Measurements from ENCODE around the gene TTC23. TPM values are rescaled to one million over a fixed set of nuclear protein-coding genes. Genes with fewer than 3 reads are reported as not detected.
"Not testable (repeated sequence)": the region's sequence is repeated elsewhere in the genome, so short reads cannot be mapped to it uniquely, and the experiment has no call there.

Gene TTC23
- total RNA-seq, 1 experiment from 2014 or later, result 17.8 TPM

DNA sequence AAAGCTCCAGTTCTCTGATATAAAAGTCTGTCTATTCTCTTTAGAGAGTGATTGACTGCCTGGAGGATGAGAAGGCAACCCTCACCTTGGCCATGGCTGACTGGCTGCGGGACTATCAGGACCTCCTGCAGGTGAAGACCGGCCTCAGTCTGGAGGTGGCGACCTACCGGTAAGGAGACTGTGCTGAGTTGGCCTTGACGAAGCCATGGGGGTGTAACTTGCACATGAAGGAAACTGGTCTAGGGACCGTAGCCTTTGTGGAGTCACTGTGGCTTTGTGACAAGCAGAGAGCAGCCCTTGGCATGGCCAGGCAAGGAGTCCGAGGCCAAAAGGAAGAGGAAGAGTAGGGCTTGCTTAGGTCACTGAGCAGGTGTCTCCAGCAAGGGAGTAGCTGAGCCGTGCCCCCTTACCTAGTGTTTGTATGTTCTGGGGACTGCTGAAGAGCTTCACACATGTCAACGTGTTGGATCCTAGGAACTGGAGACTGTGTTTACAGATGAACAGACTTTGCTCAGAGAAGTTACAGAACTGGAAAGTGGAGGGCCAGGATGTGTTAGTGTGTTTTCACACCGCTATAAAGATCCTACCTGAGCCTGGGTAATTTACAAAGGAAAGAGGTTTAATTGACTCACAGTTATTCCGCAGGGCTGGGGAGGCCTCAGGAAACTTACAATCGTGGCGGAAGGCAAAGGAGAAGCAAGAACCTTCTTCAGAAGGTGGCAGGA, 135.7 kb downstream of the TTC23 start:
- ATAC-seq (peak; percentile 64), DNase-seq (ENCODE audit: low spot score) (no peak)
- ChIA-PET POLR2A (no interaction called here), CTCF (interaction anchor here (1.7 kb wide), 1 partner anchor 8 kb away, joined by 5 read pairs; the partner anchor contains the start of gene SYNM)
- no peak overlapping the region for H3K4me3 Mint-ChIP-seq
- H3K36me3 Mint-ChIP-seq, result no peaks in the 10 kb centered on the region
- TF ChIP-seq, protein P1, sequence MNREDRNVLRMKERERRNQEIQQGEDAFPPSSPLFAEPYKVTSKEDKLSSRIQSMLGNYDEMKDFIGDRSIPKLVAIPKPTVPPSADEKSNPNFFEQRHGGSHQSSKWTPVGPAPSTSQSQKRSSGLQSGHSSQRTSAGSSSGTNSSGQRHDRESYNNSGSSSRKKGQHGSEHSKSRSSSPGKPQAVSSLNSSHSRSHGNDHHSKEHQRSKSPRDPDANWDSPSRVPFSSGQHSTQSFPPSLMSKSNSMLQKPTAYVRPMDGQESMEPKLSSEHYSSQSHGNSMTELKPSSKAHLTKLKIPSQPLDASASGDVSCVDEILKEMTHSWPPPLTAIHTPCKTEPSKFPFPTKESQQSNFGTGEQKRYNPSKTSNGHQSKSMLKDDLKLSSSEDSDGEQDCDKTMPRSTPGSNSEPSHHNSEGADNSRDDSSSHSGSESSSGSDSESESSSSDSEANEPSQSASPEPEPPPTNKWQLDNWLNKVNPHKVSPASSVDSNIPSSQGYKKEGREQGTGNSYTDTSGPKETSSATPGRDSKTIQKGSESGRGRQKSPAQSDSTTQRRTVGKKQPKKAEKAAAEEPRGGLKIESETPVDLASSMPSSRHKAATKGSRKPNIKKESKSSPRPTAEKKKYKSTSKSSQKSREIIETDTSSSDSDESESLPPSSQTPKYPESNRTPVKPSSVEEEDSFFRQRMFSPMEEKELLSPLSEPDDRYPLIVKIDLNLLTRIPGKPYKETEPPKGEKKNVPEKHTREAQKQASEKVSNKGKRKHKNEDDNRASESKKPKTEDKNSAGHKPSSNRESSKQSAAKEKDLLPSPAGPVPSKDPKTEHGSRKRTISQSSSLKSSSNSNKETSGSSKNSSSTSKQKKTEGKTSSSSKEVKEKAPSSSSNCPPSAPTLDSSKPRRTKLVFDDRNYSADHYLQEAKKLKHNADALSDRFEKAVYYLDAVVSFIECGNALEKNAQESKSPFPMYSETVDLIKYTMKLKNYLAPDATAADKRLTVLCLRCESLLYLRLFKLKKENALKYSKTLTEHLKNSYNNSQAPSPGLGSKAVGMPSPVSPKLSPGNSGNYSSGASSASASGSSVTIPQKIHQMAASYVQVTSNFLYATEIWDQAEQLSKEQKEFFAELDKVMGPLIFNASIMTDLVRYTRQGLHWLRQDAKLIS (CRISPR knock-in tag; IDR thresholded peaks at IDR 0.05; ENCODE audit: borderline replicate concordance), result no peak
- TF ChIP-seq ZNF423 (CRISPR knock-in tag; IDR thresholded peaks at IDR 0.05) (no peak), ZNF317 (CRISPR knock-in tag; IDR thresholded peaks at IDR 0.05; ENCODE audit: borderline replicate concordance, low read depth) (no peak), SP1 (CRISPR knock-in tag; conservative IDR thresholded peaks at IDR 0.05) (no peak), ZNF671 (CRISPR knock-in tag; IDR thresholded peaks at IDR 0.05) (no peak), ZNF138 (CRISPR knock-in tag; conservative IDR thresholded peaks at IDR 0.05) (no peak), EMX1 (CRISPR knock-in tag; IDR thresholded peaks at IDR 0.05) (no peak), GABPB1 (CRISPR knock-in tag; IDR thresholded peaks at IDR 0.05) (no peak), TEAD4 (CRISPR knock-in tag; IDR thresholded peaks at IDR 0.05) (no peak), TP53 (CRISPR knock-in tag; IDR thresholded peaks at IDR 0.05) (no peak), NR1H2 (CRISPR knock-in tag; IDR thresholded peaks at IDR 0.05) (no peak), ELF4 (CRISPR knock-in tag; IDR thresholded peaks at IDR 0.05; ENCODE audit: low read depth) (no peak), HMGA2 (CRISPR knock-in tag; IDR thresholded peaks at IDR 0.05) (no peak)
- TF ChIP-seq, protein P2, sequence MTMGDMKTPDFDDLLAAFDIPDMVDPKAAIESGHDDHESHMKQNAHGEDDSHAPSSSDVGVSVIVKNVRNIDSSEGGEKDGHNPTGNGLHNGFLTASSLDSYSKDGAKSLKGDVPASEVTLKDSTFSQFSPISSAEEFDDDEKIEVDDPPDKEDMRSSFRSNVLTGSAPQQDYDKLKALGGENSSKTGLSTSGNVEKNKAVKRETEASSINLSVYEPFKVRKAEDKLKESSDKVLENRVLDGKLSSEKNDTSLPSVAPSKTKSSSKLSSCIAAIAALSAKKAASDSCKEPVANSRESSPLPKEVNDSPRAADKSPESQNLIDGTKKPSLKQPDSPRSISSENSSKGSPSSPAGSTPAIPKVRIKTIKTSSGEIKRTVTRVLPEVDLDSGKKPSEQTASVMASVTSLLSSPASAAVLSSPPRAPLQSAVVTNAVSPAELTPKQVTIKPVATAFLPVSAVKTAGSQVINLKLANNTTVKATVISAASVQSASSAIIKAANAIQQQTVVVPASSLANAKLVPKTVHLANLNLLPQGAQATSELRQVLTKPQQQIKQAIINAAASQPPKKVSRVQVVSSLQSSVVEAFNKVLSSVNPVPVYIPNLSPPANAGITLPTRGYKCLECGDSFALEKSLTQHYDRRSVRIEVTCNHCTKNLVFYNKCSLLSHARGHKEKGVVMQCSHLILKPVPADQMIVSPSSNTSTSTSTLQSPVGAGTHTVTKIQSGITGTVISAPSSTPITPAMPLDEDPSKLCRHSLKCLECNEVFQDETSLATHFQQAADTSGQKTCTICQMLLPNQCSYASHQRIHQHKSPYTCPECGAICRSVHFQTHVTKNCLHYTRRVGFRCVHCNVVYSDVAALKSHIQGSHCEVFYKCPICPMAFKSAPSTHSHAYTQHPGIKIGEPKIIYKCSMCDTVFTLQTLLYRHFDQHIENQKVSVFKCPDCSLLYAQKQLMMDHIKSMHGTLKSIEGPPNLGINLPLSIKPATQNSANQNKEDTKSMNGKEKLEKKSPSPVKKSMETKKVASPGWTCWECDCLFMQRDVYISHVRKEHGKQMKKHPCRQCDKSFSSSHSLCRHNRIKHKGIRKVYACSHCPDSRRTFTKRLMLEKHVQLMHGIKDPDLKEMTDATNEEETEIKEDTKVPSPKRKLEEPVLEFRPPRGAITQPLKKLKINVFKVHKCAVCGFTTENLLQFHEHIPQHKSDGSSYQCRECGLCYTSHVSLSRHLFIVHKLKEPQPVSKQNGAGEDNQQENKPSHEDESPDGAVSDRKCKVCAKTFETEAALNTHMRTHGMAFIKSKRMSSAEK (CRISPR knock-in tag; IDR thresholded peaks at IDR 0.05; ENCODE audit: borderline replicate concordance), result no peak
- TF ChIP-seq, protein P3, sequence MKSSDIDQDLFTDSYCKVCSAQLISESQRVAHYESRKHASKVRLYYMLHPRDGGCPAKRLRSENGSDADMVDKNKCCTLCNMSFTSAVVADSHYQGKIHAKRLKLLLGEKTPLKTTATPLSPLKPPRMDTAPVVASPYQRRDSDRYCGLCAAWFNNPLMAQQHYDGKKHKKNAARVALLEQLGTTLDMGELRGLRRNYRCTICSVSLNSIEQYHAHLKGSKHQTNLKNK (CRISPR knock-in tag; IDR thresholded peaks at IDR 0.05), result no peak
- TF ChIP-seq, protein P4, sequence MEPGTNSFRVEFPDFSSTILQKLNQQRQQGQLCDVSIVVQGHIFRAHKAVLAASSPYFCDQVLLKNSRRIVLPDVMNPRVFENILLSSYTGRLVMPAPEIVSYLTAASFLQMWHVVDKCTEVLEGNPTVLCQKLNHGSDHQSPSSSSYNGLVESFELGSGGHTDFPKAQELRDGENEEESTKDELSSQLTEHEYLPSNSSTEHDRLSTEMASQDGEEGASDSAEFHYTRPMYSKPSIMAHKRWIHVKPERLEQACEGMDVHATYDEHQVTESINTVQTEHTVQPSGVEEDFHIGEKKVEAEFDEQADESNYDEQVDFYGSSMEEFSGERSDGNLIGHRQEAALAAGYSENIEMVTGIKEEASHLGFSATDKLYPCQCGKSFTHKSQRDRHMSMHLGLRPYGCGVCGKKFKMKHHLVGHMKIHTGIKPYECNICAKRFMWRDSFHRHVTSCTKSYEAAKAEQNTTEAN (CRISPR knock-in tag; IDR thresholded peaks at IDR 0.05), result no peak
- TF ChIP-seq, protein P5, sequence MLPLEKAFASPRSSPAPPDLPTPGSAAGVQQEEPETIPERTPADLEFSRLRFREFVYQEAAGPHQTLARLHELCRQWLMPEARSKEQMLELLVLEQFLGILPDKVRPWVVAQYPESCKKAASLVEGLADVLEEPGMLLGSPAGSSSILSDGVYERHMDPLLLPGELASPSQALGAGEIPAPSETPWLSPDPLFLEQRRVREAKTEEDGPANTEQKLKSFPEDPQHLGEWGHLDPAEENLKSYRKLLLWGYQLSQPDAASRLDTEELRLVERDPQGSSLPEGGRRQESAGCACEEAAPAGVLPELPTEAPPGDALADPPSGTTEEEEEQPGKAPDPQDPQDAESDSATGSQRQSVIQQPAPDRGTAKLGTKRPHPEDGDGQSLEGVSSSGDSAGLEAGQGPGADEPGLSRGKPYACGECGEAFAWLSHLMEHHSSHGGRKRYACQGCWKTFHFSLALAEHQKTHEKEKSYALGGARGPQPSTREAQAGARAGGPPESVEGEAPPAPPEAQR (CRISPR knock-in tag; IDR thresholded peaks at IDR 0.05), result no peak
- no peaks in the 10 kb centered on the region for H3K4me1 Mint-ChIP-seq
- peaks cover 4% of the 10 kb centered on the region for H3K27me3 Mint-ChIP-seq (ENCODE audit: low read depth)
- no peaks in the 10 kb centered on the region for H3K9me3 Mint-ChIP-seq
- H3K27ac Mint-ChIP-seq, result no peak overlapping the region

DNA sequence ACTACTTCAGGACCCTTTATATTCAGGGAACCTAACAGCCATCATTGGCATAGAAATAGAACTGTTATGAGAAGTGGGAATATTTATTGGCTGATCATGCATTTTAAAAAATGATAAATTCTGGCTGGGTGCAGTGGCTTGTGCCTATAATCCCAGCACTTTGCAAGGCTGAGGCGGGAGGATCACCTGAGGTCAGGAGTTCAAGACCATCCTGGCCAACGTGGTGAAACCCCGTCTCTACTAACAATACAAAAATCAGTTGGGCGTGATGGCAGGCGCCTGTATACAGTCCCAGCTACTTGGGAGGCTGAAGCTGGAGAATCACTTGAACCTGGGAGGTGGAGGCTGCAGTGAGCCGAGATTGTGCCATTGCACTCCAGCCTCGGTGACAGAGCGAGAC, 137.7 kb downstream of the TTC23 start:
- POLR2A ChIA-PET, CTCF ChIA-PET: not testable (repeated sequence)

More for the DNA sequence above, 137.7 kb downstream of the TTC23 start:
- H3K27ac Mint-ChIP-seq; ATAC-seq; H3K4me3 Mint-ChIP-seq; H3K36me3 Mint-ChIP-seq; H3K4me1 Mint-ChIP-seq; DNase-seq (ENCODE audit: low spot score); H3K9me3 Mint-ChIP-seq: not testable (repeated sequence)
- H3K27me3 Mint-ChIP-seq (ENCODE audit: low read depth), result peaks cover 21% of the 10 kb centered on the region

Data from WTC11 (cell line).